BJ (cell line): ENCODE measurements around the gene FZD7. TPM values are rescaled to one million over a fixed set of nuclear protein-coding genes. Genes with fewer than 3 reads are reported as not detected.

Experiments used
- CTCF ChIA-PET: fragments of 350-600 bp; formaldehyde crosslinking; extraction: SDS; loops from one replicate; lab custom pipeline; 2021; ENCODE audit warnings: antibody characterized with exemption, inconsistent platforms; lab: Yijun Ruan, JAX
- POLR2A ChIA-PET: fragments of 300-600 bp; sonication (Branson Sonifier 250); formaldehyde crosslinking; extraction: SDS; loops from one replicate; lab custom pipeline; 2021; ENCODE audit warnings: antibody characterized with exemption; lab: Charles Lee
- DNase-seq: peaks from one replicate; pipeline ENCODE4 v3.0.0-alpha.2; 2011; ENCODE audit warnings: low read depth
- H3K27me3 ChIP-seq: 2 replicates; pipeline ENCODE4 v1.6.0; 2011; ENCODE audit warnings: low read length; ENCODE audit not compliant: control insufficient read depth, insufficient read depth
- H3K36me3 ChIP-seq: 2 replicates; pipeline ENCODE4 v1.5.1; 2011; ENCODE audit warnings: low read length; ENCODE audit not compliant: control insufficient read depth, insufficient read depth
- H3K4me3 ChIP-seq: 2 replicates; pipeline ENCODE4 v1.5.1; 2011; ENCODE audit warnings: low read depth, mild to moderate bottlenecking, control low read depth, low read length
- CTCF ChIP-seq: IDR thresholded peaks from 2 replicates; pipeline ENCODE4 v1.5.1; 2011; ENCODE audit warnings: low read depth, mild to moderate bottlenecking, control low read depth, inconsistent platforms, low read length, moderate library complexity; ENCODE audit not compliant: insufficient read depth
- polyA plus RNA-seq: library from polyadenylated mRNA; depleted of rRNA; stranded (reverse); fragments of >200 nt; gene quantifications from 2 replicates; pipeline ENCODE4 v1.2.3, GENCODE V29; 2011

FZD7 gene
- polyA plus RNA-seq, 1 experiment: 42.6 TPM

GRCh38 chr2:202071107-202071506 is 37.5 kb downstream of the FZD7 start:
- no peak for TF ChIP-seq CTCF
- ChIA-PET CTCF (interaction anchor here (1.7 kb wide), 1 partner anchor 9 kb away, joined by 3 read pairs; no protein-coding TSS in a partner anchor), POLR2A (no interaction called here)
- Histone ChIP-seq H3K4me3 (no peak overlapping the region), H3K27me3 (no peaks in the 10 kb centered on the region), H3K36me3 (no peaks in the 10 kb centered on the region)
- DNase-seq: no peak

GRCh38 chr2:202072226-202072625 is 38.6 kb downstream of the FZD7 start:
- Histone ChIP-seq H3K27me3 (no peaks in the 10 kb centered on the region), H3K4me3 (no peak overlapping the region), H3K36me3 (no peaks in the 10 kb centered on the region)
- peak; percentile 25; the same call in 1 of the 2 replicates for TF ChIP-seq CTCF
- POLR2A ChIA-PET: no interaction called here
- CTCF ChIA-PET: interaction anchor here (1.0 to 1.4 kb wide), 2 partner anchors 9 to 401 kb away, joined by 3 read pairs; no protein-coding TSS in a partner anchor
- DNase-seq: no peak

GRCh38 chr2:202072737-202073401 is 39.2 kb downstream of the FZD7 start, which contains the start of gene KIAA2012:
KIAA2012 (plus strand) TSS chr2:202073255; CDS start chr2:202073628, 373 bp downstream.
- Histone ChIP-seq H3K4me3 (no peak within 1 kb of the TSS), H3K36me3 (no peaks in the 10 kb centered on the region), H3K27me3 (no peaks in the 10 kb centered on the region)
- no peak for DNase-seq
- POLR2A ChIA-PET: no interaction called here
- no peak for TF ChIP-seq CTCF
- CTCF ChIA-PET: interaction anchor here (1.0 to 1.4 kb wide), 2 partner anchors 9 to 401 kb away, joined by 3 read pairs; no protein-coding TSS in a partner anchor

GRCh38 chr2:202074324-202074723 is 40.7 kb downstream of the FZD7 start:
- no peak for DNase-seq
- no peak overlapping the region for H3K4me3 ChIP-seq
- no peak for TF ChIP-seq CTCF
- POLR2A ChIA-PET: no interaction called here
- no peaks in the 10 kb centered on the region for H3K27me3 ChIP-seq
- no peaks in the 10 kb centered on the region for H3K36me3 ChIP-seq
- CTCF ChIA-PET: interaction anchor here (1.4 kb wide), 1 partner anchor 11 kb away, joined by 4 read pairs; no protein-coding TSS in a partner anchor

GRCh38 chr2:202079310-202079709 is 45.7 kb downstream of the FZD7 start:
- no peak for DNase-seq
- Histone ChIP-seq H3K36me3 (no peaks in the 10 kb centered on the region), H3K27me3 (no peaks in the 10 kb centered on the region), H3K4me3 (no peak overlapping the region)
- POLR2A ChIA-PET: no interaction called here
- CTCF ChIA-PET: interaction anchor here (0.6 to 1.5 kb wide), 3 partner anchors 10 to 153 kb away, joined by 3 to 4 read pairs (median 3); no protein-coding TSS in a partner anchor
- TF ChIP-seq CTCF: no peak
